Measurements from ENCODE around the gene TBC1D17. TPM values are rescaled to one million over a fixed set of nuclear protein-coding genes. Genes with fewer than 3 reads are reported as not detected.

Gene TBC1D17
- polyA plus RNA-seq, 1 donor from 2014 or later = 13.1 TPM

DNA sequence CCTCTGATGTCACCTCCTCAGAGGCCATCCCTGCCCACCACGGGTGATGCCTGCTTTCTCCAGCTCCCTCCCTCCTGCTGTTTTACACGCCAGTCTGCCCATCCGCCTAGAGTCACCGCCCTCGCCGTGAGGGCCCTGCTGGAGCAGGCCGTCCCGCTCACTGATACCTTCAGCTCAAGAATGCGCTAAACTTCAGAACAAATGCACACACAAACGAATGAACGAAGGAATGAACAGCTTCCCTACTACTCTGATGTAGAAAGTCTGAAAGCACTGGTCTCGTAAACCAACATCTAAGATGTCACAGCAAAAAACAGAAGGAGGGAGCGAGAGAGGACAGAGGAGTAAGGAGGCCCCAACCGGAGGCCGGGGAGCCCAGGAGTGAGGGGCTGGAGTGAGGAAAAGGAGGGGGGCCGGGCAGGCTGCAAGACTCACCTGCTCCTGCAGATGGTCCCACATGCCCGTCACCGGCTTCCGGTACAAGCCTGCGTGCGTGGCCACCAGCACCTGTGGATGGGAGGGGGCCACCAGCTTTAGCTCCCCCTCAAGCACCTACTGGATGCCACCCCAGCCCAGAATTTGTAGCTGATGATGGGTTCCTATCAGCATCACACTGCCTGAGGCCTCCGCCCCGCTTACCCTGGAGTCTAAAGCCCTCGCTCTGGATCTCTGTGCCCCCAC is 14.1 kb upstream of the TBC1D17 start:
- Histone ChIP-seq H3K9ac (ENCODE audit: low read length) (no peak overlapping the region), H3K4me3 (ENCODE audit: low read length) (no peak overlapping the region), H3K27me3 (ENCODE audit: insufficient read depth, low read depth, low read length) (no peaks in the 10 kb centered on the region), H3K4me2 (ENCODE audit: low read length) (no peak overlapping the region), H2AFZ (ENCODE audit: low read depth, low read length) (no peak overlapping the region), H3K79me2 (replicated peaks; ENCODE audit: insufficient read depth, low read length) (peaks cover 22% of the 10 kb centered on the region), H3K9me3 (ENCODE audit: low read length) (no peaks in the 10 kb centered on the region), H3K9me2 (ENCODE audit: insufficient read depth, low read length) (no peaks in the 10 kb centered on the region), H3K27ac (ENCODE audit: low read length) (no peak overlapping the region), H4K20me1 (ENCODE audit: insufficient read depth) (no peaks in the 10 kb centered on the region), H3K36me3 (ENCODE audit: insufficient read depth, low read length) (no peaks in the 10 kb centered on the region), H3F3A (ENCODE audit: insufficient read depth, low read length, poor library complexity, severe bottlenecking) (no peaks in the 10 kb centered on the region)
- TF ChIP-seq, protein P1, sequence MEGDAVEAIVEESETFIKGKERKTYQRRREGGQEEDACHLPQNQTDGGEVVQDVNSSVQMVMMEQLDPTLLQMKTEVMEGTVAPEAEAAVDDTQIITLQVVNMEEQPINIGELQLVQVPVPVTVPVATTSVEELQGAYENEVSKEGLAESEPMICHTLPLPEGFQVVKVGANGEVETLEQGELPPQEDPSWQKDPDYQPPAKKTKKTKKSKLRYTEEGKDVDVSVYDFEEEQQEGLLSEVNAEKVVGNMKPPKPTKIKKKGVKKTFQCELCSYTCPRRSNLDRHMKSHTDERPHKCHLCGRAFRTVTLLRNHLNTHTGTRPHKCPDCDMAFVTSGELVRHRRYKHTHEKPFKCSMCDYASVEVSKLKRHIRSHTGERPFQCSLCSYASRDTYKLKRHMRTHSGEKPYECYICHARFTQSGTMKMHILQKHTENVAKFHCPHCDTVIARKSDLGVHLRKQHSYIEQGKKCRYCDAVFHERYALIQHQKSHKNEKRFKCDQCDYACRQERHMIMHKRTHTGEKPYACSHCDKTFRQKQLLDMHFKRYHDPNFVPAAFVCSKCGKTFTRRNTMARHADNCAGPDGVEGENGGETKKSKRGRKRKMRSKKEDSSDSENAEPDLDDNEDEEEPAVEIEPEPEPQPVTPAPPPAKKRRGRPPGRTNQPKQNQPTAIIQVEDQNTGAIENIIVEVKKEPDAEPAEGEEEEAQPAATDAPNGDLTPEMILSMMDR (IDR thresholded peaks at IDR 0.05; ENCODE audit: poor library complexity, severe bottlenecking) = no peak
- no peak for TF ChIP-seq RAD21 (conservative IDR thresholded peaks at IDR 0.05)
- TF ChIP-seq, protein P2, sequence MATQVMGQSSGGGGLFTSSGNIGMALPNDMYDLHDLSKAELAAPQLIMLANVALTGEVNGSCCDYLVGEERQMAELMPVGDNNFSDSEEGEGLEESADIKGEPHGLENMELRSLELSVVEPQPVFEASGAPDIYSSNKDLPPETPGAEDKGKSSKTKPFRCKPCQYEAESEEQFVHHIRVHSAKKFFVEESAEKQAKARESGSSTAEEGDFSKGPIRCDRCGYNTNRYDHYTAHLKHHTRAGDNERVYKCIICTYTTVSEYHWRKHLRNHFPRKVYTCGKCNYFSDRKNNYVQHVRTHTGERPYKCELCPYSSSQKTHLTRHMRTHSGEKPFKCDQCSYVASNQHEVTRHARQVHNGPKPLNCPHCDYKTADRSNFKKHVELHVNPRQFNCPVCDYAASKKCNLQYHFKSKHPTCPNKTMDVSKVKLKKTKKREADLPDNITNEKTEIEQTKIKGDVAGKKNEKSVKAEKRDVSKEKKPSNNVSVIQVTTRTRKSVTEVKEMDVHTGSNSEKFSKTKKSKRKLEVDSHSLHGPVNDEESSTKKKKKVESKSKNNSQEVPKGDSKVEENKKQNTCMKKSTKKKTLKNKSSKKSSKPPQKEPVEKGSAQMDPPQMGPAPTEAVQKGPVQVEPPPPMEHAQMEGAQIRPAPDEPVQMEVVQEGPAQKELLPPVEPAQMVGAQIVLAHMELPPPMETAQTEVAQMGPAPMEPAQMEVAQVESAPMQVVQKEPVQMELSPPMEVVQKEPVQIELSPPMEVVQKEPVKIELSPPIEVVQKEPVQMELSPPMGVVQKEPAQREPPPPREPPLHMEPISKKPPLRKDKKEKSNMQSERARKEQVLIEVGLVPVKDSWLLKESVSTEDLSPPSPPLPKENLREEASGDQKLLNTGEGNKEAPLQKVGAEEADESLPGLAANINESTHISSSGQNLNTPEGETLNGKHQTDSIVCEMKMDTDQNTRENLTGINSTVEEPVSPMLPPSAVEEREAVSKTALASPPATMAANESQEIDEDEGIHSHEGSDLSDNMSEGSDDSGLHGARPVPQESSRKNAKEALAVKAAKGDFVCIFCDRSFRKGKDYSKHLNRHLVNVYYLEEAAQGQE (IDR thresholded peaks at IDR 0.05; ENCODE audit: borderline replicate concordance) = no peak
- no peak for TF ChIP-seq SMC3 (conservative IDR thresholded peaks at IDR 0.05; ENCODE audit: poor library complexity)
- no peak for TF ChIP-seq EP300 (conservative IDR thresholded peaks at IDR 0.05; ENCODE audit: poor library complexity, severe bottlenecking)
- no peak for TF ChIP-seq TAF1 (IDR thresholded peaks at IDR 0.05; ENCODE audit: low read depth)
- TF ChIP-seq POLR2AphosphoS5 (IDR thresholded peaks at IDR 0.05) = no peak
- no peak for TF ChIP-seq EZH2 (IDR thresholded peaks at IDR 0.05; ENCODE audit: borderline replicate concordance, insufficient read depth, low read length, poor library complexity, severe bottlenecking)
- TF ChIP-seq MXI1 (conservative IDR thresholded peaks at IDR 0.05; ENCODE audit: poor library complexity, severe bottlenecking) = no peak

DNA sequence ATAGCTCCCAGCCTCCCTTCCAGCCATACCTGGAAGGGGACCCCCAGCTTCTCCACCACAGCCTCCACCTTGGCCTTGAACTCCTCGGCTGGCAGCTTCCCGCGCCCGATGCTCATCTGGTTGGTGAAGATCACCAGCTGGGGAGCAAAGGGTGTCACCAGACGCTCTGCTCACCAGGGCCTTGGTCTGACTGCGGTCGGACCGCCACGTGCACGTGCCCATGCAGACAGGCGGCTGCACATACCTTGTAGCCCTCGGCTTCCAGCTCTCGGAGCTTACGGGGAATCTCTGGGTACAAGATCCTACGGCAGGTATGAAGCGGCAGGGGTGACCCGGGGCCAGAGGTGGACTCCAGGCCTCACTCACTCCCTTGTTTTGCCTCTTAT is 13.6 kb upstream of the TBC1D17 start:
- H3K4me3 ChIP-seq (ENCODE audit: low read length) = no peak overlapping the region
- H3K9me3 ChIP-seq (ENCODE audit: low read length) = no peaks in the 10 kb centered on the region
- no peaks in the 10 kb centered on the region for H3K9me2 ChIP-seq (ENCODE audit: insufficient read depth, low read length)
- no peak overlapping the region for H3K27ac ChIP-seq (ENCODE audit: low read length)
- H3K27me3 ChIP-seq (ENCODE audit: insufficient read depth, low read depth, low read length) = no peaks in the 10 kb centered on the region
- H3K9ac ChIP-seq (ENCODE audit: low read length) = no peak overlapping the region
- no peaks in the 10 kb centered on the region for H4K20me1 ChIP-seq (ENCODE audit: insufficient read depth)
- H3K79me2 ChIP-seq (replicated peaks; ENCODE audit: insufficient read depth, low read length) = peaks cover 22% of the 10 kb centered on the region
- no peak overlapping the region for H3K4me2 ChIP-seq (ENCODE audit: low read length)
- H3K36me3 ChIP-seq (ENCODE audit: insufficient read depth, low read length) = no peaks in the 10 kb centered on the region
- H3F3A ChIP-seq (ENCODE audit: insufficient read depth, low read length, poor library complexity, severe bottlenecking) = no peaks in the 10 kb centered on the region
- no peak overlapping the region for H2AFZ ChIP-seq (ENCODE audit: low read depth, low read length)
- TF ChIP-seq, protein P2 (IDR thresholded peaks at IDR 0.05; ENCODE audit: borderline replicate concordance) = no peak
- TF ChIP-seq POLR2AphosphoS5 (IDR thresholded peaks at IDR 0.05) (no peak), TAF1 (IDR thresholded peaks at IDR 0.05; ENCODE audit: low read depth) (no peak), EP300 (conservative IDR thresholded peaks at IDR 0.05; ENCODE audit: poor library complexity, severe bottlenecking) (no peak), SMC3 (conservative IDR thresholded peaks at IDR 0.05; ENCODE audit: poor library complexity) (no peak), EZH2 (IDR thresholded peaks at IDR 0.05; ENCODE audit: borderline replicate concordance, insufficient read depth, low read length, poor library complexity, severe bottlenecking) (no peak), RAD21 (conservative IDR thresholded peaks at IDR 0.05) (no peak), MXI1 (conservative IDR thresholded peaks at IDR 0.05; ENCODE audit: poor library complexity, severe bottlenecking) (no peak)
- TF ChIP-seq, protein P1 (IDR thresholded peaks at IDR 0.05; ENCODE audit: poor library complexity, severe bottlenecking) = no peak

Measured in neural cell (in vitro differentiated cells).